Measurements from ENCODE around the gene TMEM151B. TPM values are rescaled to one million over a fixed set of nuclear protein-coding genes. Genes with fewer than 3 reads are reported as not detected.

Gene TMEM151B
- total and polyA plus RNA-seq, 10 of the 15 experiments (the other 5 are each of a cell fraction or from before 2014, with no cell fraction given), result 0.01 to 0.19 (median 0.05) TPM; not detected in 6

GRCh38 chr6:44267252-44267651 lies 3.0 kb upstream of the TMEM151B start:
- H3K9ac ChIP-seq (ENCODE audit: control insufficient read depth, insufficient read depth, low read length), result no peak overlapping the region
- no peak for FAIRE-seq

More at GRCh38 chr6:44267252-44267651, 3.0 kb upstream of the TMEM151B start:
- H3K27ac ChIP-seq (ENCODE audit: control insufficient read depth, insufficient read depth), result no peak overlapping the region
- peaks cover 4 to 8% of the 10 kb centered on the region in 2 experiments; a peak in 3 of 4 replicates for H3K27me3 ChIP-seq (replicated peaks in 1 of 2; ENCODE audit: control insufficient read depth in 2 of 2, insufficient read depth in 2 of 2, low read length in 1 of 2)
- 64% methylated on average over 10 of the region's 10 CpGs for WGBS (ENCODE audit: insufficient coverage, insufficient replicate concordance, low lambda C conversion rate, missing lambda C conversion rate)
- in situ Hi-C loops (cut with MboI) (loop anchor here (5.0 kb wide), 1 partner anchor 70 kb away; no protein-coding TSS in a partner anchor), intact Hi-C loops (cut with micrococcal nuclease; ENCODE audit: unreplicated experiment) (no loop called here)
- ATAC-seq (no peak), DNase-seq (ENCODE audit: low read depth, low spot score) (no peak)
- POLR2A ChIA-PET, result interaction anchor here (0.7 to 1.7 kb wide), 5 partner anchors 11 to 95 kb away, joined by 3 to 6 read pairs (median 3); partner anchors contain the start of gene SLC35B2
- no peaks in the 10 kb centered on the region for H4K20me1 ChIP-seq (ENCODE audit: control insufficient read depth, insufficient read depth)
- RAD21 ChIA-PET (ENCODE audit: unreplicated experiment), result interaction anchor here (0.9 to 4.2 kb wide), 13 partner anchors 9 to 171 kb away, joined by 3 to 36 read pairs (median 5); partner anchors contain the start of genes CDC5L and HSP90AB1
- no peak overlapping the region for H3K4me3 ChIP-seq
- H3K4me1 ChIP-seq (ENCODE audit: control insufficient read depth, insufficient read depth, low read length), result peaks cover 29% of the 10 kb centered on the region
- H3K4me2 ChIP-seq (ENCODE audit: control insufficient read depth, insufficient read depth), result no peak overlapping the region; the same call in 1 of the 2 replicates
- peaks cover 33% of the 10 kb centered on the region for H3K79me2 ChIP-seq (ENCODE audit: control insufficient read depth, insufficient read depth, low read length)
- SMC1A ChIA-PET (ENCODE audit: uncharacterized antibody, unreplicated experiment), result interaction anchor here (0.9 to 4.6 kb wide), 14 partner anchors 10 to 191 kb away, joined by 3 to 79 read pairs (median 5); partner anchors contain the start of genes AARS2 and CDC5L
- TF ChIP-seq TAF1 (IDR thresholded peaks at IDR 0.05; ENCODE audit: borderline replicate concordance, low read depth, low read length) (no peak), RELB (IDR thresholded peaks at IDR 0.05; ENCODE audit: low read depth) (no peak), PAX8 (IDR thresholded peaks at IDR 0.05) (no peak), CTCF (IDR thresholded peaks at IDR 0.05 in 2 of 3, conservative IDR thresholded peaks at IDR 0.05 in 1 of 3; ENCODE audit: control insufficient read depth in 2 of 3, extremely low read depth in 1 of 3, insufficient read depth in 1 of 3, low read depth in 3 of 3, low read length in 3 of 3) (no peak), HDAC6 (IDR thresholded peaks at IDR 0.05; ENCODE audit: unreplicated experiment) (no peak), NR2C1 (IDR thresholded peaks at IDR 0.05) (no peak), EGR1 (IDR thresholded peaks at IDR 0.05; ENCODE audit: borderline replicate concordance in 1 of 2, low read depth in 2 of 2, low read length in 2 of 2) (no peak), ATF2 (IDR thresholded peaks at IDR 0.05; ENCODE audit: low read length) (no peak), USF2 (IDR thresholded peaks at IDR 0.05; ENCODE audit: borderline replicate concordance, low read depth, low read length) (no peak), HDGF (IDR thresholded peaks at IDR 0.05) (no peak), EP300 (IDR thresholded peaks at IDR 0.05; ENCODE audit: borderline replicate concordance in 1 of 2, control insufficient read depth in 1 of 2, low read depth in 2 of 2, low read length in 2 of 2) (no peak), CBX5 (IDR thresholded peaks at IDR 0.05; ENCODE audit: low read depth) (no peak), TBL1XR1 (IDR thresholded peaks at IDR 0.05; ENCODE audit: low read depth, low read length) (no peak), SP1 (IDR thresholded peaks at IDR 0.05; ENCODE audit: low read depth, low read length) (no peak), TARDBP (IDR thresholded peaks at IDR 0.05; ENCODE audit: borderline replicate concordance) (no peak), BACH1 (IDR thresholded peaks at IDR 0.05; ENCODE audit: borderline replicate concordance) (no peak)
- CTCF ChIA-PET, result interaction anchor here (0.6 to 6.3 kb wide), 33 partner anchors 7 to 638 kb away, joined by 3 to 163 read pairs (median 5); partner anchors contain the start of genes AARS2, CDC5L, GTPBP2 and SLC35B2
- BruUV-seq (replicated peaks), result no TSS peak
- H3K36me3 ChIP-seq (ENCODE audit: control insufficient read depth in 2 of 2, insufficient read depth in 2 of 2, low read length in 1 of 2), result no peaks in the 10 kb centered on the region; a peak in 1 of 4 replicates
- H3K9me3 ChIP-seq (replicated peaks; ENCODE audit: control insufficient read depth, insufficient read depth, low read length), result no peaks in the 10 kb centered on the region
- H2AFZ ChIP-seq (ENCODE audit: control insufficient read depth, low read depth, low read length), result no peak overlapping the region

Data from GM12878 (cell line).